AML-193 (cell line): ENCODE measurements around the gene USP8.
A peak's percentile ranks its signal among the peaks of the same experiment; 100 is the strongest.
"Not testable (repeated sequence)": the region's sequence is repeated elsewhere in the genome, so short reads cannot be mapped to it uniquely, and the experiment has no call there.

Experiments used
- DNase-seq, 2 experiments: peaks; one replicate each; lab custom pipeline; 2025; lab: John Stamatoyannopoulos, UW

The USP8 gene

GRCh38 chr15:50440932-50441331 is 16.7 kb downstream of the USP8 start:
- DNase-seq = no peak

GRCh38 chr15:50452927-50453326 is 28.7 kb downstream of the USP8 start:
- DNase-seq = peak in 1 of 2 experiments; percentile 2

GRCh38 chr15:50458348-50459112 is 34.3 kb downstream of the USP8 start:
- no peak for DNase-seq

- DNase-seq = no peak
Measured at GRCh38 chr15:50463423-50464358, 39.5 kb downstream of the USP8 start.

GRCh38 chr15:50471072-50471471 is 46.9 kb downstream of the USP8 start:
- DNase-seq = no peak

GRCh38 chr15:50476143-50476542 is 51.9 kb downstream of the USP8 start:
- no peak for DNase-seq

- no peak for DNase-seq
Measured at GRCh38 chr15:50484781-50485180, 60.6 kb downstream of the USP8 start.

- DNase-seq = no peak
Measured at GRCh38 chr15:50485389-50485788, 61.2 kb downstream of the USP8 start.

GRCh38 chr15:50487287-50487686 is 63.1 kb downstream of the USP8 start:
- DNase-seq = no peak

GRCh38 chr15:50493625-50494024 is 69.4 kb downstream of the USP8 start:
- no peak for DNase-seq

GRCh38 chr15:50494547-50494946 is 70.3 kb downstream of the USP8 start:
- DNase-seq = not testable (repeated sequence)

GRCh38 chr15:50496692-50497091 is 72.5 kb downstream of the USP8 start:
- no peak for DNase-seq

- no peak for DNase-seq
Measured at GRCh38 chr15:50500352-50500751, 76.1 kb downstream of the USP8 start.

- no peak for DNase-seq
Measured at GRCh38 chr15:50501815-50502214, 77.6 kb downstream of the USP8 start.

- DNase-seq = no peak
Measured at GRCh38 chr15:50503144-50503543, 78.9 kb downstream of the USP8 start.

- DNase-seq = not testable (repeated sequence)
Measured at GRCh38 chr15:50505656-50506055, 81.5 kb downstream of the USP8 start.

- no peak for DNase-seq
Measured at GRCh38 chr15:50506121-50506520, 81.9 kb downstream of the USP8 start.

GRCh38 chr15:50513001-50513400 is 88.8 kb downstream of the USP8 start:
- no peak for DNase-seq

- no peak for DNase-seq
Measured at GRCh38 chr15:50519740-50520425, 95.7 kb downstream of the USP8 start.

- DNase-seq = no peak
Measured at GRCh38 chr15:50523851-50524251, 99.6 kb downstream of the USP8 start.

- DNase-seq = no peak
Measured at GRCh38 chr15:50531163-50531562, 107.0 kb downstream of the USP8 start.

GRCh38 chr15:50531766-50532165 is 107.6 kb downstream of the USP8 start:
- DNase-seq = no peak

GRCh38 chr15:50542887-50543210 is 118.6 kb downstream of the USP8 start:
- no peak for DNase-seq
